Measurements from ENCODE around the gene FOXI2.
A peak's percentile ranks its signal among the peaks of the same experiment; 100 is the strongest.

The FOXI2 gene

DNA sequence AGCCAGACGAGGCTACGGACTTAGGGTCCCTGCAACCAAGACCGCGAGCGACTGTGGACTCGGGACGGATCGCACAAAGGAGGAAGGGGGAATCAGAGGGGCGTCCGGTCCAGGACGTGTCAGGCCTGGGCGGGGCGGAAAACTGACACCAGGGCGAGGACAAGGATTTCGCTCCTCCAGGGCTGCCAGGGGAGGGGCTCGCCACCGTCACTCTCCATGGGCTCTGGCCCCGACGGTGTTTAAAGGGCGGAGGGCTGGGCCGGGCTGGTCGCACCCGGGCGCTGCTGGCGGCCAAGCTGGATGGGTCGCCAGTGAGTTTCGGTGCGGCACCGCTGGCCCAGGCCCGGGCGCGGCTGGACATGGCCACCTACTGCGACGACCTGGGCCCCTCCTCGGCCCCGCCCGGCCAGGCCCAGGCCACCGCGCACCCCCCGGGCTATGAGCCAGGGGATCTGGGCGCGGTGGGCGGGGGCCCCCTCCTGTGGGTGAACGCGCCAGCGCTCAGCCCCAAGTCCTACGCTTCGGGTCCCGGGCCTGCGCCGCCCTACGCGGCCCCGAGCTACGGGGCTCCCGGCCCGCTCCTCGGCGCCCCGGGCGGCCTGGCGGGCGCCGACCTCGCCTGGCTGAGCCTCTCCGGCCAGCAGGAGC lies at the start of gene FOXI2:
FOXI2 (plus strand) TSS at position 271 of the 648 bp plus-strand sequence; CDS start at position 360, 89 bp downstream.
- DNase-seq = peak; percentile 69

- no peak for DNase-seq
Observed at GRCh38 chr10:127687548-127687947, 49.4 kb upstream of the FOXI2 start.

DNA sequence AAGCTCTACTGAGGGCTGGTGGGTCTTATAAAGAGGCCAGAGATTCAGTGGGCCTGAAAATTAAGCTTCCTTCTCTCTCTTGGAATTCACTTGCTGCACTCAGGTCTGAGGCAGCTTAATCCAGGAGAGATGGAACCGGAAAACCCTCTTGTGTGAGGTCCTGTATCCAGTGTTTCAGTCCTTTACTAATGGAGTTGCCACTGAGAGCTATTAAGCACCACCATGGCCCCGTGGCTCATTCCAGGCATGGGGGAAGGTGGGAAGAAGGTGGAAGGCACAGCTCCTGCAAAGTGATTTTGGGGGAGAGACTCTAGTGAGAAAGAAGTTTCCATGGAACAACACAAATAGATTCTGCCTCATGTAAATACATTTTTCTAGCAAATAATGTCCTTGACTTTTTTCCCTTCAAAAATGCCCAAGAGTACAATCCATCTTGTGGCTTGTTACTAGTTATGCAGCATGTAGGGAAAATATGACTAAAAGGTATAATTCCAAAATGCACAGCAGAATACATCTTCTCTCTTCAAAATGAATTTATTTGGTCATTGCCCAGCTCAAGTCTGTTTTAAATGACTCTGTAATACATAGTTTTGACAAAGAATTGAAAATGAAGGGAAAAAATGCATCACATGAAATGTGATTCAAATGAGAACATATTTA lies 46.7 kb upstream of the FOXI2 start:
- DNase-seq = peak; percentile 64

DNA sequence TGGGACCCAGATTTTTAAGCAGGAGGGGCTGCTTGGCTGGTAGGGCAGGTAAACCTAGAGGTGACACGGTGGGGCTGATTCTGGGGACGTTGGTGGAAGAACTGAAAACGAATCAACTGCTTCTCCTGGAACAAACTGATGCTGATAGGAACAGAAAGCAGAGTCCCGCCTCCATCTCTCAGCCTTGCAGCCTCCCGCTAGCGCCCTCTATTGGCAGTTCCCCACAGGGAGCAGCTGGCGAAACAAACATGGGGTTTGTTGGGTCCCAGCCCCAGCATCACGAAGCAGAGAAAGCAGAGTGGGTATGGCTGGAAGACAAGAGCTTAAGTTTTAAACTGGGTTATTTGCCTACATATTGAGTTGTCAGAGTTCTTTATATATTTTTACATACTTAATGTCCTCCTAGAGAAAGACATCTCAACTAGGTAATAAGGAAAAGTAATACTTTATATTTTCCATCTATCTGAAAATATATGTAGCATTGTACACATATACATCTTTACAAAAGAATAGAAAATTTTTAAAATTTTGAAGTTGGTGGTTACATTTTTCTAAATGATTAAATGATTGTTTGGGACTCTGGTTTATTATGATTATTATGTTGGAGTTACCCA lies 42.3 kb upstream of the FOXI2 start:
- peak; percentile 81 for DNase-seq

- DNase-seq = no peak
Observed at GRCh38 chr10:127695431-127695830, 41.6 kb upstream of the FOXI2 start.

- DNase-seq = no peak
Observed at GRCh38 chr10:127698886-127699285, 38.1 kb upstream of the FOXI2 start.

GRCh38 chr10:127699311-127699710 lies 37.7 kb upstream of the FOXI2 start:
- no peak for DNase-seq

- DNase-seq = no peak
Observed at GRCh38 chr10:127702271-127702670, 34.7 kb upstream of the FOXI2 start.

DNA sequence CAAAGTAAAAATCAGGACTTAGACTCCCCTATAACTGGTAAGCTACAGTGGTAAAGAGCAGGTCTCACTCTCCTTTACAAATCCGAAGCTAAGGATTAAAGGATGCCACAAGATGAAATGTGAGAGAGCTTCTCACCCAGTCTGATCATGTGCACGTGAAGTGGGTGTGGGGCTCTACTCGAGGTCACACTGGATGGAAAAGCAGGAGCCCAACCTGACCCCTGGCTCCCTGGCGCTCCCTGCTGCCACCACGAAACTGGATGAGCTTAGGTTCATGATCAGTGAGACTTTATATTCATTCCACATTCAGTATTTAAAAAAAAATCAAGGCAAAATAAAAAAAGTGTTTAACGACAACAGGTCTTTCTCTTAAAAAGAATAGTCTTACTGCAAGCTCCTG lies 21.7 kb upstream of the FOXI2 start:
- DNase-seq = no peak

GRCh38 chr10:127715782-127716378 lies 21.1 kb upstream of the FOXI2 start:
- no peak for DNase-seq

DNA sequence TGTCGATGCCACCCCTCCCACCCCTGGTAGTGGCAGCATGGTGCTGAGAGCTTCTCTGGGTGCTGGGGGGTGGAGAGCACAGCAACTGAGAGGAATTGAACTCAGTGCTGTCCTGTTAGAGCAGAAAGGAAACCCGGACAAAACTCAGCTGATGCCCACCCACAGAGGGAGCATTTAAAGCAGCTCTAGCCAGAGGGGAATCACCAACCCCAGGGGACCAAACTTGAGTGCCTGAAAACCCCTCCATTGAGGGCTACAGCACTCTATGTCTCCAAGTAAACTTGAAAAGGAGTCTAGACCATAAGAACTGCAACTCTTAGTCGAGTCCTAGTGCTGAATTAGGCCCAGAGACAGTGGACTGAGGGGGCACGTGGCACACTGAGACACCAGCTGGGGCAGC lies 16.8 kb upstream of the FOXI2 start:
- no peak for DNase-seq

GRCh38 chr10:127720903-127721302 lies 16.1 kb upstream of the FOXI2 start:
- DNase-seq = no peak

GRCh38 chr10:127734753-127735152 lies 2.2 kb upstream of the FOXI2 start:
- DNase-seq = peak; percentile 57

- no peak for DNase-seq
Observed at GRCh38 chr10:127735156-127735555, 1.8 kb upstream of the FOXI2 start.

DNA sequence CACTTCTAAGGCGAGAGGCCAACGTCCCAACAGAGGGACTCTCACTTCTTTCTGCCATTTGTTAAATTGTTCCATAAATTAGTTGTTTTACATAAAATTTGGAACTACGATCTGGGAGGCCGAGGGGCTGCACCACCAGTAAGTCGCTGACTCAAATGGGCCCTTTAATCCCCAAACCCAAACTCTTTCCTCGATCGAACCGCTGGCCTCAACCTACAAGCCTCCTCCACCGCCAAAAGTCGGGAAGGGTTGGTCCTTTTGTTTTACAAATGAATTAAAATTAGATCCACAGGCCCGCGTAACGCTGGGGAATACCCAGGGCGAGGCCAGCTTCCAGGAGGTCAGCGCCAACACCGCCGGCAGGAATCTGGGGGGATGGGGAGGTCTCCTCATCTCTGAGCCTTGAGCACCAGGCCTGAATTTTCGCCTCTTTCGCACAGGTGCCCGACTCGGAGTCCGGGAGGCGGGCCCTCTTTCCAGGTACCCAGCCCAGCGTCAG lies 1.2 kb upstream of the FOXI2 start:
- DNase-seq = no peak

DNA sequence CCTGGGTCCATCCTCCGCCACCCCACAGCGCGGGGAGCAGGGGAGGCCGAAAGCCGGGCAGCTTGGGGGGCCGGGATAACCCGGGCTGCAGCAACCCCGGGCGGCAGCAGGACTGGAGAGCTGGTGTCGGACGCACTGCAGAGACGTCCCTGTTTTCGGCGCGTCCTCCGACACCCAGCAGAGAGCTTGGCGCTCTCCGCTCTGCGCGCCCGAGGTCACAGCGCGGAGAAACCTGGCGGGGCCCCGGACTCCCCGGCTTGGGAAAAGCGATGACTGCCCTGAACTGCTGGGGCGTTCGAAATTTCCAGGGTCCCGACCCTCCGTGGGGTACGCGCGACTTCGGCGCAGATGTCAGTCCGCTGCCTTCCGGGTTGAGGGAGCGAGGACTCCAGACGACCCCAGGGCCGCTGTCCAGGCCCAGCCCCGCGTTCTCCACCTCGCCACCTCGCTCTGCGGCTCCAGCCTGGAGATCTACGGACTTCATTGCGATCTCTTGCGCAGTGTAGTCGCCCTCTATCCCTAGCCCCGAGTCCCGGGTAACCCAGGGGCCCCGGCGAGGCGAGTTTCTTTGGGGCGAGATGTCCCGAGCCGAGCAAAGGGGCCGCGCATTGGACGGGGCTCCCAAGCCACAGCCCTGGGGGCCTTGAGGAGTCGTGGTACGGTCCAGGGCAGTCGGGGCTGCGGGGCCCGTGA lies 617 bp upstream of the FOXI2 start:
- DNase-seq = peak; percentile 58

- DNase-seq = peak; percentile 55
Observed at GRCh38 chr10:127737563-127738511, 852 bp downstream of the FOXI2 start.

- peak; percentile 59 for DNase-seq
Observed at GRCh38 chr10:127738512-127739424, 1.8 kb downstream of the FOXI2 start.

GRCh38 chr10:127739908-127740307 lies 2.9 kb downstream of the FOXI2 start:
- DNase-seq = no peak

DNA sequence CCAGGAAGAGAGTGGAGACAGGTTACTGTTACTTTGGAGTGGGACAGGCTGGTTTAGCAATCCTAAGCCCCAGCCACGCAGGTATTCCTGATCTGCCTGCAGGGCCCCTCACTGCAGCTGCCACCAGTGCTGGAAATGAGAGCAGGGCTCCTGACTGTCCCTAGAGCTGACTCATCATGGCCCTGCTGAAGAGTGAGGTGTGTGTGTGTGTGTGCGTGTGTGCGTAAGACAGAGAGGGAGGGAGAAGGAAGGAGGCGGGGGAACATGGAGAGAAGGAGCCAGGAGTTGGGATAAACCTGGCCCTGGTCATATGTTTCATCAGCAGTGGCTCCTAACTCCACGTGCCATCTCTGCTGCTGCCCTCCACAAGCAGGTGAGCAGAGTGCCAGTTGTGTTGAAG lies 3.6 kb downstream of the FOXI2 start:
- DNase-seq = peak; percentile 94

GRCh38 chr10:127743205-127743604 lies 6.2 kb downstream of the FOXI2 start:
- DNase-seq = no peak
